ENCODE results near the gene SRRT.

The SRRT gene

DNA sequence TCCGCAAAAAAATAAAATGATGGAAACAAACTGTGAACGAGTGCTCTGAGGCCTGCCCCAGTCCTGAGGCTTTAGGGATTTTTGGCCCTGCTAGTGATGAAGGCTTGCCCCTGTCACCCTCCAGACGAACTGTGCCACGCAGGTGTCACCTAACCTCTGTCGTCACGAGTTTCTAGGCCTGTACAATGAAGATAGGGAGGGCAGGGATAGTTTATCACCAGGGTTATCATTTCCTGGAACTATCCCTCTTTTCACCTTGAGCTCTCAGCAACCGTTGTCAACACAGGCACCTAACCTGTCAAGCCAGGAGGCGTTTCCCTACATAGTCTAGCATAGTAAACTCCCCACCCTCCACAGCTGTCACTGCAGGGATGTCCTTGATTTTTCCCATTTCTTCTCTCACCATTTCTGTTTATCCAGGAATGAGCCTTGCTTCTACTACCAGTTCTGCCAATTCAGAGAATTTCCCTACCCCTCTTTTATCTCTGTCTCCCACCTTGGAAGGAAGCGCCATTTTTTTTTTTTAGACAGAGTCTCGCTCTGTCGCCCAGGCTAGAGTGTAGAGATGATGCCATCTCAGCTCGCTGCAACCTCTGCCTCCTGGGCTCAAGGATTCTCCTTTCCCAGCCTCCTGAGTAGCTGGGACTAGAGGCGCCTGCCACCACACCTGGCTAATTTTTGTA lies 23.0 kb downstream of the SRRT start:
- ChIA-PET CTCF (interaction anchor here (0.6 to 3.0 kb wide), 6 partner anchors 60 to 442 kb away, joined by 3 to 27 read pairs (median 4); no protein-coding TSS in a partner anchor), POLR2A (no interaction called here)
- Histone ChIP-seq H3K9me3 (ENCODE audit: control insufficient read depth, insufficient read depth, low read depth, low read length) (no peaks in the 10 kb centered on the region), H3K4me1 (ENCODE audit: control insufficient read depth, insufficient read depth, low read length) (no peaks in the 10 kb centered on the region; the same call in 1 of the 2 replicates), H3K4me3 (ENCODE audit: low read depth, low read length) (no peak overlapping the region), H3K36me3 (ENCODE audit: control insufficient read depth in 2 of 2, insufficient read depth in 1 of 2, low read length in 2 of 2) (no peaks in the 10 kb centered on the region), H3K27ac (ENCODE audit: extremely low read depth, low read depth, low read length) (no peak overlapping the region)
- TF ChIP-seq ZNF324 (tag by site-specific recombination; IDR thresholded peaks at IDR 0.05), result no peak
- TF ChIP-seq, protein P1, sequence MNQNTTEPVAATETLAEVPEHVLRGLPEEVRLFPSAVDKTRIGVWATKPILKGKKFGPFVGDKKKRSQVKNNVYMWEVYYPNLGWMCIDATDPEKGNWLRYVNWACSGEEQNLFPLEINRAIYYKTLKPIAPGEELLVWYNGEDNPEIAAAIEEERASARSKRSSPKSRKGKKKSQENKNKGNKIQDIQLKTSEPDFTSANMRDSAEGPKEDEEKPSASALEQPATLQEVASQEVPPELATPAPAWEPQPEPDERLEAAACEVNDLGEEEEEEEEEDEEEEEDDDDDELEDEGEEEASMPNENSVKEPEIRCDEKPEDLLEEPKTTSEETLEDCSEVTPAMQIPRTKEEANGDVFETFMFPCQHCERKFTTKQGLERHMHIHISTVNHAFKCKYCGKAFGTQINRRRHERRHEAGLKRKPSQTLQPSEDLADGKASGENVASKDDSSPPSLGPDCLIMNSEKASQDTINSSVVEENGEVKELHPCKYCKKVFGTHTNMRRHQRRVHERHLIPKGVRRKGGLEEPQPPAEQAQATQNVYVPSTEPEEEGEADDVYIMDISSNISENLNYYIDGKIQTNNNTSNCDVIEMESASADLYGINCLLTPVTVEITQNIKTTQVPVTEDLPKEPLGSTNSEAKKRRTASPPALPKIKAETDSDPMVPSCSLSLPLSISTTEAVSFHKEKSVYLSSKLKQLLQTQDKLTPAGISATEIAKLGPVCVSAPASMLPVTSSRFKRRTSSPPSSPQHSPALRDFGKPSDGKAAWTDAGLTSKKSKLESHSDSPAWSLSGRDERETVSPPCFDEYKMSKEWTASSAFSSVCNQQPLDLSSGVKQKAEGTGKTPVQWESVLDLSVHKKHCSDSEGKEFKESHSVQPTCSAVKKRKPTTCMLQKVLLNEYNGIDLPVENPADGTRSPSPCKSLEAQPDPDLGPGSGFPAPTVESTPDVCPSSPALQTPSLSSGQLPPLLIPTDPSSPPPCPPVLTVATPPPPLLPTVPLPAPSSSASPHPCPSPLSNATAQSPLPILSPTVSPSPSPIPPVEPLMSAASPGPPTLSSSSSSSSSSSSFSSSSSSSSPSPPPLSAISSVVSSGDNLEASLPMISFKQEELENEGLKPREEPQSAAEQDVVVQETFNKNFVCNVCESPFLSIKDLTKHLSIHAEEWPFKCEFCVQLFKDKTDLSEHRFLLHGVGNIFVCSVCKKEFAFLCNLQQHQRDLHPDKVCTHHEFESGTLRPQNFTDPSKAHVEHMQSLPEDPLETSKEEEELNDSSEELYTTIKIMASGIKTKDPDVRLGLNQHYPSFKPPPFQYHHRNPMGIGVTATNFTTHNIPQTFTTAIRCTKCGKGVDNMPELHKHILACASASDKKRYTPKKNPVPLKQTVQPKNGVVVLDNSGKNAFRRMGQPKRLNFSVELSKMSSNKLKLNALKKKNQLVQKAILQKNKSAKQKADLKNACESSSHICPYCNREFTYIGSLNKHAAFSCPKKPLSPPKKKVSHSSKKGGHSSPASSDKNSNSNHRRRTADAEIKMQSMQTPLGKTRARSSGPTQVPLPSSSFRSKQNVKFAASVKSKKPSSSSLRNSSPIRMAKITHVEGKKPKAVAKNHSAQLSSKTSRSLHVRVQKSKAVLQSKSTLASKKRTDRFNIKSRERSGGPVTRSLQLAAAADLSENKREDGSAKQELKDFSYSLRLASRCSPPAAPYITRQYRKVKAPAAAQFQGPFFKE (tag by site-specific recombination; IDR thresholded peaks at IDR 0.05; ENCODE audit: borderline replicate concordance), result no peak
- no peak for TF ChIP-seq RBAK (tag by site-specific recombination; IDR thresholded peaks at IDR 0.05)
- no peak for TF ChIP-seq GLI2 (tag by site-specific recombination; IDR thresholded peaks at IDR 0.05; ENCODE audit: borderline replicate concordance, low read depth)
- 0 out of 2 replicates have a peak, but pooled peaks have one; percentile 14 for TF ChIP-seq ZNF366 (tag by site-specific recombination; conservative IDR thresholded peaks at IDR 0.05)
- no peak for TF ChIP-seq ZNF555 (tag by site-specific recombination; conservative IDR thresholded peaks at IDR 0.05)
- TF ChIP-seq PRDM1 (tag by site-specific recombination; IDR thresholded peaks at IDR 0.05), result no peak
- TF ChIP-seq ZFP37 (tag by site-specific recombination; IDR thresholded peaks at IDR 0.05), result no peak

DNA sequence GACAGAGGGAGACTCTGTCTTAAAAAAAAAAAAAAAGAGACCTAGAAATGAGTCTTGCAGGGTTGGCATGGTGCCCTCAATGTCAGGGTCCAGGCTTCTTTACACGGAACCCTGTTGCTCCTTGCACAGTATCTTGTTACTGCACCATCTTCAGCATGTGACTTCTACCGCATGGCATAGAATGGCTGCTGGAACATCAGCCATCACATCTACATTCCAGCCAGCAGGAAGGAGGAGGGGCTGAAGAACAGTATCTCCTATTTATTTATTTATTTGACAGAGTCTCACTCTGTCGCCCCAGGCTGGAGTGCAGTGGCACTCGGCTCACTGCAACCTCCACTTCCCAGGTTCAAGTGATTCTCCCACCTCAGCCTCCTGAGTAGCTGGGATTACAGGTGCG lies 24.5 kb downstream of the SRRT start:
- ChIA-PET CTCF (interaction anchor here (0.6 to 3.9 kb wide), 6 partner anchors 34 to 633 kb away, joined by 3 to 27 read pairs (median 6); no protein-coding TSS in a partner anchor), POLR2A (no interaction called here)
- no peaks in the 10 kb centered on the region for H3K36me3 ChIP-seq (ENCODE audit: control insufficient read depth in 2 of 2, insufficient read depth in 1 of 2, low read length in 2 of 2)
- no peaks in the 10 kb centered on the region; the same call in 1 of the 2 replicates for H3K4me1 ChIP-seq (ENCODE audit: control insufficient read depth, insufficient read depth, low read length)
- H3K4me3 ChIP-seq (ENCODE audit: low read depth, low read length), result no peak overlapping the region
- H3K27ac ChIP-seq (ENCODE audit: extremely low read depth, low read depth, low read length), result no peak overlapping the region
- TF ChIP-seq ZNF335 (tag by site-specific recombination; conservative IDR thresholded peaks at IDR 0.05) (no peak), ZXDB (tag by site-specific recombination; IDR thresholded peaks at IDR 0.05) (0 out of 2 replicates have a peak, but pooled peaks have one; percentile 28)
- H3K9me3 ChIP-seq (ENCODE audit: control insufficient read depth, insufficient read depth, low read depth, low read length), result no peaks in the 10 kb centered on the region

DNA sequence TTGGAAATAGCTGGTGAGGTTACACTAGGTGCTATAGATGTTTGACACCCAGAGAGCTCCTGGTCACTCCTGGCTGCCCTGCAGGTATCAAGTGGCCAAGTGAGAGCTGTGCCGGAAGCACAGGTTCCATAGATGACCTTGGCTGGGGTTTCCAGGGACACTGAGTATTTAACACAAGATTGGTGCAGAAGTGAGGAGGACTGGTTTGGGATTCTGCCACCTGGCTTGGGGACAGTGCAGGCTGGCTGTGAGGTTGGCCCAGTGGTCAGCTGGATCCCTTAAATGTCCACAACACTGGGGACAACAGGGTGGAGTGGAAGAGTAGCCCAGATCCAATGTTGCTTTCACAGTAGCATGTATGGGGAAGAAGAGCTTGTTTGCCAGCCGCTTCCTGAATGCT lies 26.1 kb downstream of the SRRT start:
- ChIA-PET POLR2A (no interaction called here), CTCF (interaction anchor here (2.2 to 3.9 kb wide), 2 partner anchors 158 to 176 kb away, joined by 7 to 22 read pairs; no protein-coding TSS in a partner anchor)
- Histone ChIP-seq H3K36me3 (ENCODE audit: control insufficient read depth in 2 of 2, insufficient read depth in 1 of 2, low read length in 2 of 2) (no peaks in the 10 kb centered on the region), H3K4me1 (ENCODE audit: control insufficient read depth, insufficient read depth, low read length) (no peaks in the 10 kb centered on the region), H3K27ac (ENCODE audit: extremely low read depth, low read depth, low read length) (no peak overlapping the region), H3K9me3 (ENCODE audit: control insufficient read depth, insufficient read depth, low read depth, low read length) (no peaks in the 10 kb centered on the region), H3K4me3 (ENCODE audit: low read depth, low read length) (no peak overlapping the region)
- TF ChIP-seq ZNF248 (tag by site-specific recombination; IDR thresholded peaks at IDR 0.05) (no peak), BCL11B (tag by site-specific recombination; IDR thresholded peaks at IDR 0.05; ENCODE audit: low read depth) (no peak), ZNF114 (tag by site-specific recombination; IDR thresholded peaks at IDR 0.05) (no peak), ZIC2 (tag by site-specific recombination; IDR thresholded peaks at IDR 0.05) (no peak), ZNF621 (tag by site-specific recombination; IDR thresholded peaks at IDR 0.05) (no peak), KLF16 (tag by site-specific recombination; IDR thresholded peaks at IDR 0.05) (no peak), PRDM1 (tag by site-specific recombination; IDR thresholded peaks at IDR 0.05) (no peak), SALL2 (tag by site-specific recombination; IDR thresholded peaks at IDR 0.05; ENCODE audit: borderline replicate concordance) (no peak), ZNF571 (tag by site-specific recombination; IDR thresholded peaks at IDR 0.05) (no peak), ZNF146 (tag by site-specific recombination; IDR thresholded peaks at IDR 0.05) (no peak)
- TF ChIP-seq, protein P2, sequence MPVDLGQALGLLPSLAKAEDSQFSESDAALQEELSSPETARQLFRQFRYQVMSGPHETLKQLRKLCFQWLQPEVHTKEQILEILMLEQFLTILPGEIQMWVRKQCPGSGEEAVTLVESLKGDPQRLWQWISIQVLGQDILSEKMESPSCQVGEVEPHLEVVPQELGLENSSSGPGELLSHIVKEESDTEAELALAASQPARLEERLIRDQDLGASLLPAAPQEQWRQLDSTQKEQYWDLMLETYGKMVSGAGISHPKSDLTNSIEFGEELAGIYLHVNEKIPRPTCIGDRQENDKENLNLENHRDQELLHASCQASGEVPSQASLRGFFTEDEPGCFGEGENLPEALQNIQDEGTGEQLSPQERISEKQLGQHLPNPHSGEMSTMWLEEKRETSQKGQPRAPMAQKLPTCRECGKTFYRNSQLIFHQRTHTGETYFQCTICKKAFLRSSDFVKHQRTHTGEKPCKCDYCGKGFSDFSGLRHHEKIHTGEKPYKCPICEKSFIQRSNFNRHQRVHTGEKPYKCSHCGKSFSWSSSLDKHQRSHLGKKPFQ (tag by site-specific recombination; IDR thresholded peaks at IDR 0.05), result no peak
- TF ChIP-seq, protein P3, sequence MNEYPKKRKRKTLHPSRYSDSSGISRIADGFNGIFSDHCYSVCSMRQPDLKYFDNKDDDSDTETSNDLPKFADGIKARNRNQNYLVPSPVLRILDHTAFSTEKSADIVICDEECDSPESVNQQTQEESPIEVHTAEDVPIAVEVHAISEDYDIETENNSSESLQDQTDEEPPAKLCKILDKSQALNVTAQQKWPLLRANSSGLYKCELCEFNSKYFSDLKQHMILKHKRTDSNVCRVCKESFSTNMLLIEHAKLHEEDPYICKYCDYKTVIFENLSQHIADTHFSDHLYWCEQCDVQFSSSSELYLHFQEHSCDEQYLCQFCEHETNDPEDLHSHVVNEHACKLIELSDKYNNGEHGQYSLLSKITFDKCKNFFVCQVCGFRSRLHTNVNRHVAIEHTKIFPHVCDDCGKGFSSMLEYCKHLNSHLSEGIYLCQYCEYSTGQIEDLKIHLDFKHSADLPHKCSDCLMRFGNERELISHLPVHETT (tag by site-specific recombination; IDR thresholded peaks at IDR 0.05), result no peak

All from HEK293 (cell line).